SIG-M5 treated with dmso at 0.1 percent for 504 hours (cell line): ENCODE measurements around the gene RAET1G.
"Not testable (repeated sequence)": the region's sequence is repeated elsewhere in the genome, so short reads cannot be mapped to it uniquely, and the experiment has no call there.

ENCODE experiments used
- DNase-seq: peaks from one replicate; lab custom pipeline; 2025; ENCODE audit not compliant: unreplicated experiment; lab: John Stamatoyannopoulos, UW

Gene RAET1G

GRCh38 chr6:149934249-149935156, 11.6 kb upstream of the RAET1G start:
- peak; percentile 64 for DNase-seq

DNA sequence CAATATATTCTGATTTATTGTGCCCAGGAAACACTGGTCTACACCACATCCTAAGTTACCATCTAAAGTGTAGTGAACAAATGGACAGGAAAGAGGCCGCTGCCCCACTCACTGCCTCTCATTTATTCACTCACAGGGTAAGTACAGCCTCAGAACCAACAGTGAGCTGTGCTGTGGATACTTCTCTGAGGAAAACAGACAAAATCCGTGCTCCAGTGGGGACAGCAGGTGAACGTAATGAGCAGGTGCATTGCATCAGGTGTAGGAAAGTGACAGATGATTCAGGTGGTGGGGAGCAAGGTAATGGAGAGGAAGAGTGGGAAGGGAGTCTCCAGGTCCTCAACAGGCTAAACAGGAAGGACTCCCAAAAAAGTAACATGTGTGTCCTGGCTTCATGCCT, 10.5 kb upstream of the RAET1G start:
- no peak for DNase-seq

DNA sequence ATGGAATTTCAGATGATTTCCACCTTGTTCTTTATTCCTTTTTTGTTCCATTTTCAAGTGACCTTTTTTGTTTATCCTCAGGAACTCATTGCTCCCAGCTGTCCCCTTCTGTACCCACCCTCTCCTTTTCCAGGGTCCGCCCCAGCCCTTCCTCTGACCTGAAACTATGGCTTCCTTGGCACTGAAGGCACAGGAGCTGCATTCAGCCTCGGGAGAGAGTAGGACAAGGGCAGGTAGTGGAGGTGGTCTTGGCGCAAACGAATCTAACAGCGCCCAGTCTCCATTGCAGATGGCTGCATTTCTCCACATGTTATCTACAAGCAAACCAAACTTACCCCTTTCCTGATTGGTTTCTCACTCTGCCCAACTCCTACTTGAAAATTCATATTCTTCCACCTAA, 10.1 kb upstream of the RAET1G start:
- no peak for DNase-seq

- no peak for DNase-seq
Measured at GRCh38 chr6:149931501-149931900, 8.6 kb upstream of the RAET1G start.

- DNase-seq, result no peak
Measured at GRCh38 chr6:149929422-149929821, 6.5 kb upstream of the RAET1G start.

DNA sequence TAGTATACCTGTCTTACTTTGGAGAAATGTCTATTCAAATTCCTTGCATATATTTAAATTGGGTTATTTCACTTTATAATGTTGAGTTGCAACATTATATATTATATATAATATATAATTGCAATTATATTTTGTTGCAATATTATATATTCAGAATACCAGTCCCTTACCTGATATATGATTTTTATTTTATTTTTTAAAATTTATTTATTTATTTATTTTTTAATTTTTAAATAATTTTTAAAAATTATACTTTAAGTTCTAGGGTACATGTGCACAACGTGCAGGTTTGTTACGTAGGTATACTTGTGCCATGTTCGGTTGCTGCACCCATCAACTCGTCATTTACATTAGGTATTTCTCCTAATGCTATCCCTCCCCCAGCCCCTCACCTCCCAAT, 4.1 kb upstream of the RAET1G start:
- not testable (repeated sequence) for DNase-seq

DNA sequence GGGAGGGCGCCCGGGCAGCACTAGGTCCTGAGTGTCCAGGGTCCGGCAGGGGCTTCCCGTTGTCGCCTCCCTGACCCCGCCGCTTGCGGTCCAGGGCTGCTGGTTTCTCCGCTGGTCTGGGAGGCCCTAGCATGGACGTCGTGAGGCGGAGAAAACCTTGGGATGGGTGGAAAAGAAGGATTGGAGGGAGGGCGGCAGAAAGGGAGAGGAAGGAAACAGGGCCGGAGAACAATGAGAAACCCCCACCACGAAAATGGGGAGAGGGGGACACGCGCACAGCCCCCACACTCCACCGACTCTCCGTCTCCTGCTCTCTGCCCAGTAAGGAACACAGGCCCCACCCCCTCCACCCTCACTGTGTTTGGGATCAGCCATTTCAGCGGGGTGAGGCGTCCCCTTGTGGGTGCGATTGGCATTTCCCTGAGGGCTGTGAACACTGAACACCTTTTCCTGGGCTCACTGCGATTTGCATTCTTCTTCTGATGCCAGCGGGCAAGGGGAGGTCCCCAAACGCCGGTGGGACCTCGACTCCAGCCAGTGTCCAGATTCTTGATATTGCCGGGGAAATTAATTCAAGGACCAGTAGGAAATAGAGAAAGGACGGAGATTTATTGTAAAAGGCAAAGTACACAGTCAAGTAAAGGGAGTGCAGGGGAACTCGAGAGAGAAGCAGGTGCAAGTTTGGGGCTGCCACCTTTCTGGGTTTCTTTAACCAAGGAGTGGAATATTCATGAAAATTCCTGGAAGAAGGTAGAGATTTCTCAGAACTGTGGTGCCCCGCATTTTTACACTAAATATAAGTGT, 3.3 kb upstream of the RAET1G start:
- peak; percentile 63 for DNase-seq

DNA sequence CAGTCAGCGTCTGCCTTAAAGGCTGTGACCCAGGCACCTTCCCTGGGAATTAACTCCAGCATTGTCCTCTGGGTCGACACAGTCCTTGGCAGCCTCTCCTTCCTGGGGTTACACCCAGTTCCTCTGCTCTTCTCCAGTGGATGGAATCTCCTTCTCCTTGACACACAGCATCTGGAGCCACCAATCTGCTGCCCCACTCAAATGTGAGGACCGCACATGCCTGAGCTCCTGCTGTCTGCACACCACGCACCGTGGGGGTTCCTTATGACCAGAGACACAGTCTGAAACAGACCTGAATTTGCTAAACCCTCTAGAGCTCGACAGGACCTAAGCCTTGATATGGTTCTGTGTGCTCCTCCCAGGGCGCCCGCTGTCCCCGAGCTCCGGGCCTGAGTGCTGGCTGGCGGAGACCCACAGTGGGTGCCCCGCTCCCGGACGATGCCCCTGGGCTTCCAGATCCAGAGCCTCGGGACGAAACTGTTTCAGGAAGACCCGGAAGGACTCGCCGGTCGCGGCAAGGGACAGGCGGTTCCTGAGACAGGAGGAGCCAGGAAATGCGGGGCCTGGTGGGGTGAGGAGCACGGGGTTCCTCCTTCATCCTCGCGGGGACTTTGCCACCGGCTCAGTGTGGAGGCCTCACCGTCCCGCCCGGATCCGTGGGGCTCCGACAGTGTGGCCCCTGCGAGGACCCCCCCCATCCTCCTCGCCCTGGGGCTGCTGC, 2.5 kb upstream of the RAET1G start:
- DNase-seq, result no peak

GRCh38 chr6:149924933-149925252, 2.0 kb upstream of the RAET1G start:
- no peak for DNase-seq

DNA sequence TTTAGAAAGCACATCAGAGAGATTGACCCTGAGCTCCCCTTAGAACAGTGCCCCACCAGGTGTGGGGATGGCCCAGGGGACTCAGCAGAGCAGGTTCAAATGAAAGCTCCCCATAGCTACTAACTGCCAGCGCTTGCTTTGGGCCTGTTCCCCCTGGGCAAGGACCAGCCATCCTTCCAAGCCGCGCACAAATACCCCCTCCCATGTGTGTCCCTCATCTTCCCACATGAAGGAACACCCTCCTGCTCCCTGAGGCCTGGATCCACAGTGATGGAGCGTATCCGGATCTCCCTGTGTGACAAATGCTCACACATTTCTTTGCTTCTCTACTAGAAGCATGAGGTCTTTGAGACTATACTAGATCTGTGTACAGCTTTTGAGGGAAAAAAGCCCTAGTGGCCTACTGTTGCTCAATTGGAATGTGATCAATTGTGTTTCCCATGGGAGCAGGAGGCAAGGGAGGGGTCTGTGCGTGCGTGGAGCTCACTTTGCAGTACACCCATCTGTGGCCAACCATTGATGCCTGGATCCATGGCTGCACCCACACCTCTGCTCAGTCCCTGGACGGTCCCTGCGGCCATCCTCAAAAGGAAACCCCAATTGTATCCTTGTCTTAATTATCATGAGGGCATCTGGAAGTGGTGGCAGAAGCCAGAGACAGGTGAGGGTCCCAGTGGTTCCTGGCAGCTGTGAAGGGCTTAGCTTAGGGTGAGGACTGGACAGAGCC, 1.4 kb upstream of the RAET1G start:
- no peak for DNase-seq

GRCh38 chr6:149923327-149923986, 536 bp upstream of the RAET1G start:
- DNase-seq, result no peak

GRCh38 chr6:149922091-149922490, 830 bp downstream of the RAET1G start:
- DNase-seq, result not testable (repeated sequence)

DNA sequence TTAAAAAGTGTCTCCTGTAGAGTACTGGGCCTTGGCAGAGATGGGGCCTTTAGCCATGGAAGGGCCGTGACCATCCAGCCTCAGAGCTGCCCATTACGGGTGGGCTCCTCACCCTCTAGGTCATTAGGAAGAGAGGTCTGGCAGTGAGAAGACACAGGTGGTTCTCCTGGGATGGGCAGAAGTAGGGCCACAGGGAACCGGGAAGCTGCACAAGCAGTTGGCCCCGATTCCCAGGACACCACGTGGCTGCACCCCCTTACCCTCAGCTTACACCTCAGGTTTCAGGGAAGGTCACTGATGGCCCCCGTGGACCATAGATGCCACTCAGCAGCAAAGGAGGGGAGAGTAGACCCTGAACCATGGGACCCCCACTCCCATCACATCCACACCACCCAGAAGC, 1.6 kb downstream of the RAET1G start:
- no peak for DNase-seq

DNA sequence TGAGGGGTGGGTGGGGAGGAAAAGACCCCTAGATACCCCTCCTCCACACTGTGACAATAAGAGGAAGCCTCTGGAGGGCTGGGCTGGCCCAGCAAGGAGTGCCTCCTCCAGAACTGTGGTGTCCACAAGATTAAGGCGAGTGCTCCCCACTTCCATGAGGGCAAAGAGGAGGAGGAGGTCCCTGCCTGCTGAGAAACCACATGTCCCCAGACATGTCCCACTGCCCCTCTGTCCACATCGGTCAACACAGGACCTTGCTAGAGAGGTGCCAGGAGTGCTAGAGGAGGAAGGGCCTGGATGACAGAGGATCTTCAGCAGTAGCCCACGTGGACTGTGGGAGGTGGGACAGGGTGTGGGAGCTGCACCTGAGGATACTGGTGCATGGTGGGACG, 3.1 kb downstream of the RAET1G start:
- no peak for DNase-seq

GRCh38 chr6:149919126-149919833, 3.6 kb downstream of the RAET1G start:
- DNase-seq, result not testable (repeated sequence)

GRCh38 chr6:149918151-149918905, 4.6 kb downstream of the RAET1G start:
- DNase-seq, result no peak

DNA sequence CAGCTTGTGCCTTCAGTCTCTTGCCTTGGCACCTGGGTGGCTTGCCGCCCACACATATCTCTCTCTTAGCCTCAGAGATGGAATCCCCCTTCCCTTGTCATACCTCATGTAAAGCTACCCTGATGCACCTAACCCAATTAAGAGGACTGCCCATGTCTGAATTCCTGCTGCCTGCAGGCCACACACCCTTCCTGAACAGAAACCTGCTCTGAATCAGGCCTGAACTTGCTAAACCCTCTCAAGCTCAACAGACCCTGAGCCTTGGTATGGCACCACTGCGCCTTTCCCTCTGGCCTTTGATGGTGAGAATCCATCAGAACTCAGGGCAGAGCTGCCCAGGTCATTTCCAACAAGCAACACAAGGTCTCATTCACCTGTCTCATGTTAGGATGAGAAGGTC, 5.2 kb downstream of the RAET1G start:
- DNase-seq, result no peak

DNA sequence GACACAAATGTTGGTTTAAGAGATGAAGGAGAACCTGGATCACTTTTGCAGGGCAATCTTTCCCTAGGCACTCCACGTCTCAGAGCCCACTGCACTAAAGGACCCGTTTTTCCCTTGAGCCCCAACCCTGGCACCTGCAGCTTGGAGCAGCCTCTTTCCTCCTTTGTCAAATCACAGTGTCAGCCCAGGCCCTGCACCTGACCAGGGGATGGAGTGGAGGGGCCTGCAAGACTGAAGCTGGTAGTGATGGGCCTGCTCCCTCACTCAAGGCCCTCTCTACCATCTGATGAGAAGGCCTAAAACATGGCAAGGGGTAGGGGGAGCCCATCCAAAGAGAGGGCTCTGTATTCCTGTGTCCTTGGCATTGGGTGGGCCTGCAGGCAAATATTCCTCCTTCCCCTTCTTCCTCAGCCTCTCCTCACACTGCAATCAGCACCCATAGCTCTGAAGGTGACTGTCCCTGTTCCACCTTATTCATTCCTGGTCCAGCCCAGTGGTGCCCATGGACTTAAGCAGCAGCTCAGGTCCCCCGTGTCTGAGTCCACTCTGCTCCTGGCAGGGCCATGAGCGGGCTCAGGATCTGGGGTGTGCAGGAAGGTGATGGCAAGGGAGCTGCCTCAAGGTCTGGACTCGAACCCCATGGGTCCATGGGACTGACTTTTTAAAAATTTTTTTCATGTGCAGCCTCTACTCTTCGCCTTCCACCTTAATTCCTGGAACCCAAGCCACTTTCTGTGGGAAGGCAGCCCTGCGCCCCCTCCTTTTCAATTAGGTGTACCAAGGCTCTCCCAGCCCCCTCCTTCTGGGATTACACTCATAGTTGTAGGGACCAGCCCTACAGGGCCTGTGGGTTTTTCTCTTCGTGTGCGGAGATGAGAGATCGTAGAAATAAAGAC, 6.7 kb downstream of the RAET1G start:
- no peak for DNase-seq
